NCI-H2196 (cell line): ENCODE data around the gene ZNF786.
"Not testable (repeated sequence)": the region's sequence is repeated elsewhere in the genome, so short reads cannot be mapped to it uniquely, and the experiment has no call there.

ENCODE experiments used
- DNase-seq: peaks from one replicate; lab custom pipeline; 2025; ENCODE audit not compliant: unreplicated experiment; lab: John Stamatoyannopoulos, UW

Gene ZNF786, protein sequence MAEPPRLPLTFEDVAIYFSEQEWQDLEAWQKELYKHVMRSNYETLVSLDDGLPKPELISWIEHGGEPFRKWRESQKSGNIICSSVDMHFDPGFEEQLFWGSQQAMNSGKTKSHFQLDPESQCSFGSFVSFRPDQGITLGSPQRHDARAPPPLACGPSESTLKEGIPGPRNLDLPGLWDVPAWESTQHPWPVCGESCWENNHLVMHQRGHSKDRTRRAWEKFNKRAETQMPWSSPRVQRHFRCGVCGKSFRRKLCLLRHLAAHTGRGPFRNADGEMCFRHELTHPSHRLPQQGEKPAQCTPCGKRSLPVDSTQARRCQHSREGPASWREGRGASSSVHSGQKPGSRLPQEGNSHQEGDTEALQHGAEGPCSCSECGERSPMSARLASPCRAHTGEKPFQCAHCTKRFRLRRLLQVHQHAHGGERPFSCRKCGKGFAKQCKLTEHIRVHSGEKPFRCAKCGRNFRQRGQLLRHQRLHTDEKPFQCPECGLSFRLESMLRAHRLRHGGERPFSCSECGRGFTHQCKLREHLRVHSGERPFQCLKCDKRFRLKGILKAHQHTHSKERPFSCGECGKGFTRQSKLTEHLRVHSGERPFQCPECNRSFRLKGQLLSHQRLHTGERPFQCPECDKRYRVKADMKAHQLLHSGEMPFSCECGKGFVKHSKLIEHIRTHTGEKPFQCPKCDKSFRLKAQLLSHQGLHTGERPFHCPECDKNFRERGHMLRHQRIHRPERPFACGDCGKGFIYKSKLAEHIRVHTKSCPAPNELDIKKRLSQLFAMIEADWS

DNA sequence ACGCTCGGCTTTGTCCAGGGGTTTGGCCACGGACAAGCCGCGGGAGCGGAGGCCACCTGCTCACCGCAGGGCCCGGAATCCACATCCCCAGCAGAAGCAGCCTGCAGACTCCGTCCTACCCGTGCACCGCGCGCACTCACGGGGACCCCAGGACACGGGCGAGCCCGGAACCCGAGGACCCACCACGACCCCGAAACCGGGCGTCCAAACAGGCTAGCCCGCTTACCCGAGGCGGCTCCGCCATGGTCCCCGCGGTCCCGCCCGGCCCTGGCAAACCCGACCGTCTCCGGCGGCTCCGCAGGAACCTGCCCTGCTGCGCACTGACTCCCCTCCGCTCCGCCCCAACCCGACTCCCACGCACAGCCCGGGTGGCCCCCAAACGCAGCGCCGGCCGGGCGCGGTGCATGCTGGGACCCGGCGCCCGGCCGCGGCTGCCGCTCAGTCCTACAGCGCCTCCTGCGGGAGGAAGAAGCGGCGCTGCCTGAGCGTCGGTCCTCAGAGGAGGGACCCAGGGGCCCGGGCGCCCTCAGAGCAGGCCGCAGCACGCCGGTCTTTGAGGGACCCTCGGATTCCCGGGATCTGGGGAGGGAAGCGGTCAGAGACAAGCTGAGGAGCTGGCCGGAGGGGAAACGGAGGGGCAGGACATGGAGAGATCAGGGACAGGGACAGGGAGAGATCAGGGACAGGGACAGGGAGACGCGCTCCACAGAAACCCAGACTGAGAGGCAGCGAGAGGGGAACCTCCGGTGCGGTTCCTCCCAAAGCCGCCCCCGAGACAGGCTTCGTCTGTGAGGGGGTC lies at the start of gene ZNF786:
TSS of gene ZNF786 (minus strand) at position 322 of the 799 bp plus-strand sequence. CDS start at position 244, 78 bp downstream.
- peak; percentile 93 for DNase-seq

DNA sequence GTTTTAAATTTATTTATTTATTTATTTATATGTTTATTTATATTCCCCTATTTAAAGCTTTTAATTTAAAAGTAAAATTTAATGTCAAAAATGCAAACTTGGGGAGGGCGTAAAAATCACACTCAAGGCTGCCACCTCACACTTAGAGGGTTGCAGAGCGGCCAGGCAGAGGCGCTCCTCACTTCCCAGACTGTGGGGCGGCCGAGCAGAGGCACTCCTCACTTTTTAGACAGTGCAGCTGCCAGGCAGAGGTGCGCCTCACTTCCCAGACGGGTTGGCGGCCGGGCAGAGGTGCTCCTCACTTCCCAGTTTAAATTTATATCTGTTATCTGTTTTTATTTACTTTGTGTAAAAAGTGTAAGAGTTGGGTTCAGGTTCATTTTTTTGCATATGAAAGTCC lies 45.6 kb upstream of the ZNF786 start:
- DNase-seq = no peak

DNA sequence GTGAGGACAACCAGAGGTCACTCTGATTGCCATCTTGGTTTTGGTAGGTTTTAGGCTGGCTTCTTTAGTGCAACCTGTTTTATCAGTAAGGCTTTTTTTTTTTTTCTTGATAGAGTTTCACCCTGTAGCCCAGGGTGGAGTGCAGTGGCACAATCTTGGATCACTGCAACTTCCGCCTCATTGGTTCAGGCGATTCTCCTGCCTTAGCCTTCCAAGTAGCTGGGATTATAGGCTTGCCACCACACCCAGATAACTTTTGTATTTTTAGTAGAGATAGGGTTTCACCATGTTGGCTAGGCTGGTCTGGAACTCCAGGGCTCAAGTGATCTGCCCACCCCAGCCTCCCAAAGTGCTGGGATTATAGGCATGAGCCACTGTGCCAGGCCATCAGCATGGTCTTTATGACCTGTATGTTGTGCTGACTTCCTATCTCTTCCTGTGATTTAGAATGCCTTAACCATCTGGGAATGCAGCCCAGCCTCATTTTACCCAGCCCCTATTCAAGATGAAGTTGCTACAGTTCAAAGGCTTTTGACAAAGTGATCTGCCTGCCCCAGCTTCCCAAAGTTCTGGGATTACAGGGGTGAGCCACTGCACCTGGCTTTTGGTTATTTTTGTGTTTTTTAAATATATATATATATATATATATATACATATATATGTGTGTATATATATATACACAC lies 42.7 kb upstream of the ZNF786 start:
- DNase-seq = no peak

DNA sequence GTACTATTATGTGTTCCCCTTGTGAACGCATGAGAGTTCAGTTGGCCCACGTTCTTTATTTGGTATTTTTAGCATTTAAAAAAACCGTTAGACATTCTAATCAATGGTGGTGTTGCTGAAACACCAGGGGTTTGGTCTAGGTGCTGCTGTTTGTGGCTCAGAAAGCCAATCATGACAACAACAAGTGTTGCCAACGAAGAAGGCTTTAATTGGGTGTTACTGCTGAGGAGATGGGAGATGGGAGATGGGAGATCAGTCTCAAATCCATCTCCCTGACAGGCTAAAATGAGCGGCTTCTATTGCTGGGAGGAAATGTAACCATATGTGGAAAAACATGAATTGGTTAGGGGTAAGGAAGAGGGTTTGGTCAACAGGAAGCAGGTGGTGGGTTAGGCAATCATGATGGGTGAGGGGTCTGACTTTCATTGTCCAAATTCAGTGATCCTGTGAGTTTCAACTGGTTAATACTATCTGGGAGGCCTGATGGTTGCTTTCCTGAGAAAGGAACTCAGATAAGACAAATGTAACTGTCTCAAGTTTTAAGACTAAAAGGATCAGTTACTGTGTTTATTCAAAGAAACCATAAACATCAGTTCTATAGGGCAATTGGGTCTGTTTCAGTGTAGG lies 40.2 kb upstream of the ZNF786 start:
- no peak for DNase-seq

DNA sequence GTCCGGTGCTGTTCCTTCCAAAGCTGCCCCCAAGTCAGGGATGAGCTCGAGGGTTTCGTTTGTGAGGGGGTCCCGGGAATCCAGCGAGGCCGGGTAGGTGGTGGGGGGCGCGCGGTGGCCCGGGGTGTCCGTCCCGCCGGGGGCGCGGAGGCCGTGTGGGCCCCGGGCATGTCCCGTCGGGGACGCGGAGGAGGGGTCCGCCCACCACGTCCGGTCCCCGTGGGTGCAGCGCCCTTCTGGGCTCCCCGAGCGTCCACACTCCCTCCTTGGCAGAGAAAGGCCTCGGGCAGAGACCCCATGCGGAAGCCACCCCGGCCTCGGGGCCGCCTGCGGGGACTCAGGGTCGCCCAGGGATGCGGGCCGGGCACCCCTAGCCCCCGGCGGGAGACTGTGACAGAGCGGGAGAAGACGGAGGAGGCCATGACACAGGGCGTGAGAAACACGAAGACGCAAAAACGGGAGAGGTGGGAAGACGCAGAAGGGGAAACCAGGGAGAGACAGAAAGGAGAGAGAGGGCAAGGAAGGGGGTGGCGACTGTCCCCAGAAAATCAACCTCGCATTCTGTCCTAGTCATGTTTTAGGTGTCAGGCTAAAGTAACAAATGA lies 36.2 kb upstream of the ZNF786 start:
- DNase-seq = peak; percentile 51

DNA sequence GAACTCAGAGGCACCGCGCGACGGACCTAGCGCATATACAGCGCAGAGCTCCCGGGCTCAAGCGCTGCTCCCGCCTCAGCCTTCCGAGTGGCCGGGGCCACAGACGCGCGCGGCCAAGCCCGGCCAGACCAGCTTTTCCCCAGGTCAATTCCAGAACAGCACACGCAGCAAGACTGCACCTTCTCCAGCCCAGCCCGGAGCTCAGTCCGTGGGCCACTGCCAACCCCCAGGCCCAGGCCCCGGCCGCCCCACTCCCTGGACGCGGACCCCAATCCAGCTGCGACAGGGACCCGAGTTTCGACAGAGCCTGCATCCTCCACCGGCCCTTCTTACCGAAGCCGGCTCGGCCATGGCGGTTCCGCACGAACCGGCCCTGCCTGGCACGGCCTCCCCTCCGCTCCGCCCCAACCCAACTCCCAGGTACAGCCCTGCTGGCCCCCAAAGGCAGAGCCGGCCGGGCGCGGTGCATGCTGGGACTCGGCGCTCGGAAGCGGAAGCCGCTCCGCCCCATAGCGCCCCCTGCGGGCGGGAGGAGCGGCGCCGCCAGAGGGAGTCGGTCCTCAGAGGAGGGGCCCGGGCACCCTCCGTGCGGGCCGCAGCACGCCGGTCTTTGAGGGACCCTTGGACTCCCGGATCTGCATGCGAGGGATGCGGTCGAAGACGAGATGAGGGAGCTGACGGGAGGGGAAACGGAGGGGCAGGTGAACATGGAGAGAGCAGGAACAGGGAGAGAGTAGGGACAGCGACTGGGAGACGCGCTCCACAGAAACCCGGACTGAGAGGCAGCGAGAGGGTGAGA lies 35.5 kb upstream of the ZNF786 start, which contains the start of gene ZNF425:
TSS of gene ZNF425 (minus strand) at position 462 of the 799 bp plus-strand sequence. CDS start at position 351, 111 bp downstream.
- peak; percentile 97 for DNase-seq

DNA sequence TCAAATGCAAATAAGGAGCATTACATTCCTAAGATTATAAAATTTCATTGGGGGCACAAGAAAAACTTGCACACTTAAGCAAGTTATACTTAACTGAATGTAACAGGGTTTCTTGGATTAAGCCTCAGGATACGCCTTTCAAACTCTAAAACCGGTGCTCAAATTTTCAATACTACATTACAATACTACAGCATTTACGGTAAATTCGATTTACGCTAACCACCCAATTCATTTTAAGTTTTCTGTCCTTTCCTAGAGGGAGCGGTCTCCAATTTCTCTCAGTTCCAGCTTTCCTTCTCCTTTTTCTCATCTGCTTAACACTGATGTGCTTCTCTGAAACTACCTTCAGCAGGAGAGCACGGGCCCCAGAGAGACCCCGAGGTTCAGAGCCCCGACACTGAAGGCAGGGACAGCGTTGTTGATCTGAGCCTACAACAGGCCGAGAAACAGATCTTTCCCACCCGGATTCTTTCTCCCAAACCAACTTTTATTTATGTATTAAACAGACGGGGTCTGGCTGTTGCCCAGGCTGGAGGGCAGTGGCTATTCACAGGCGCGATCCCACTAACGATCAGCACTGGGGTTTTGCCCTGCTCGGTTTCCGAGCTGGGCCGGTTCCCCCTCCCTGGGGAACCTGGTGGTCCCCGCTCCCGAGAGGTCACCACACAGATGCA lies 34.8 kb upstream of the ZNF786 start:
- no peak for DNase-seq

- DNase-seq = no peak
Observed at GRCh38 chr7:149109969-149110368, 19.5 kb upstream of the ZNF786 start.

GRCh38 chr7:149104749-149105148 lies 14.2 kb upstream of the ZNF786 start:
- DNase-seq = no peak

DNA sequence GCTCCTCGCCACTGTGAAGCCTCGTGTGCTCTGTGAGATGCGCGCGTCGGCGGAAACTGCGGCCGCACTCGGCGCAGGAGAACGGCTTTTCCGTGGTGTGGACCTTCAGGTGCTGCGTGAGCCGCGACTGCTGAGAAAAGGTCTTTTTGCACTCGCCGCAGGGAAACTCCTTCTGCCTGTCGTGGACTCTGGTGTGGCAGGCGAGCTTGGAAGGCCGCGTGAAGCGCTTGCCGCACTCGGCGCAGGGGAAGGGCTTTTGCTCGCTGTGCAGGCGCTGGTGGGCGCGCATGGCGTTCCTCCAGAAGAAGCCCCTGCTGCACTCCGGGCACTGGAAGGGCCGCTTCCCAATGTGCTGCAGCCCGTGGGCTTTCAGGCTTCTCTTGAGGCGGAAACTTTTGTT lies 13.7 kb upstream of the ZNF786 start:
- DNase-seq = no peak

GRCh38 chr7:149103424-149103823 lies 12.9 kb upstream of the ZNF786 start:
- DNase-seq = no peak

GRCh38 chr7:149102666-149103065 lies 12.1 kb upstream of the ZNF786 start:
- DNase-seq = no peak

GRCh38 chr7:149100821-149101220 lies 10.3 kb upstream of the ZNF786 start:
- no peak for DNase-seq

DNA sequence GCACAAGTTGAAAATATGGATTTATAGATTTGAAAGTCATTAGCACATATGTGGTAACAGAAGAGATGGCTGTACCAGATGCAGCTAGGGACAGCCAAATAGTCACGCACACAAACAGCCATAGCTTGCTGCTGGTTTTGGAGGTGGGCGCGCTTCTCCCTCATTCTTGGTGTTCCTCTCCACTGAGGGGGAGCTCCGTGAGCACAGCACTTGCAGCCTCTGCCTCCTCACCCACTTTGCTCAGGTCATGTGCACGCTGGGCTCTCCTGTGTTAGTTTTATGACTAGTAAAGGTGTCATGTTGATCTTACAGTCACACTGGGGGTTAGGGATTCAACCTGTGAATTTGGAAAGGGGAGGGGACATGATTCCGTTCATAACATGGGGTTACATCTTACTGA lies 8.5 kb upstream of the ZNF786 start:
- DNase-seq = no peak

DNA sequence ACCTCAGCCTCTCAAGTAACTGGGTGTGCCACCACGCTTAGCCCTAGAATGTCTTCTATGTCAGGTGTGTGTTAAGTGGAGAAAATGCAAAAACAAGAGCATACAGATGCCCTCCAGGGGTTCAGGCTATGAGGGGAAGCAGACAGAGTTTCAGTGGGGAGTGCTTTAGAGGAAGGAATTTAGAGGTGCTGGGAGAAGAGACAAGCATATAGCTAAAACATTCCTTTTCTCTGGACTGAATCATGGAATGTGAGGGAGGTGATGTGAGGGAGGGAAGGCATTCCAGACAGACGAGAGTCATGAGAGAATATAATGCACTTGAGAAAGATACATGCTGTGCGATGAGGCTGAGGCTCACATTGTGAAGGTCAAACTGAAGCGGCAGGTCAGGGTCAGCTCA lies 6.6 kb upstream of the ZNF786 start:
- DNase-seq = no peak

DNA sequence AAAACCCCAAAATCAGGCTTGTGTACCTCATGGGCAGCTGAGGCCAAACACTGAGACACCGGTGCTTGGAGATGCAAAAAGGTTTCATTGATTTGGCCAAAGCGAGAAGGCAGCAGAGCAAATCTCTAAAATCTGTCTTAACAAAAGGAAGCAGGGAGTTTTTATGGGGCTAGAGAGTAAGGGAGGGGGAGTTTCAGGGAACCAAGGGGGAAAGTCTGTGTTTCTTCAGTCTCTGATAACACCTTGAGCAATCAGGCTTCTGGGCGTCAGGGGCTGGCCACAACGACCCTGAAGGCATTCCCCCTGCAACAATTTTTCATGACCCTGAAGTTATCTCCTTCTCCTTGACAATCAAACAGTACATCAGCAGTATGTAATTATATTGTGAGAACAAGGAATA lies 2.7 kb upstream of the ZNF786 start:
- DNase-seq = no peak

GRCh38 chr7:149092244-149092643 lies 1.7 kb upstream of the ZNF786 start:
- not testable (repeated sequence) for DNase-seq

DNA sequence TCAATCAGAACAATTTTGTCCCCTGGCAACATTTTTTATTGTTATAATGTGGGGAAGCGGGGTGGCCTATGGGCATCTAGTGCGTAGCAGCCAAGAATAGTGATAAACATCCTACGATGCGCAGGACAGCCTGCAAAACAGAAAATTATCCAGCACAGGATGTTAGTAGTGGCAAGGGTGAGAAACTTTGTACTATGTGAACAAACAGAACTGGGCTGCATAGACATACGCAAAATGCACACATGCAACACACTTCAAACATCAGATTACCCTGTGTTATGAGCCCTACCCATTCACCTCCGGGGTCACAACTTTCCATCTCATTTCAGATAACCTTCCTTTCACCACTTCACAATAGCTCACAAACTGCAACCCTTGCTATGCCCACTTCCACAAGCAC lies 3.1 kb downstream of the ZNF786 start:
- DNase-seq = no peak

- no peak for DNase-seq
Observed at GRCh38 chr7:149085866-149086265, 4.7 kb downstream of the ZNF786 start.
